Subcutaneous abdominal adipose tissue (tissue), 5 donors: ENCODE results near the gene GAB4.
"Not testable (repeated sequence)": the region's sequence is repeated elsewhere in the genome, so short reads cannot be mapped to it uniquely, and the experiment has no call there.

ENCODE experiments used
- H3K27ac ChIP-seq: one replicate; pipeline ENCODE4 v1.7.0; 2013; ENCODE audit warnings: low read depth, mild to moderate bottlenecking, inconsistent platforms, low read length, moderate library complexity
- H3K27me3 ChIP-seq, 5 donors: one replicate each; pipeline ENCODE4 v1.7.0; 2013; ENCODE audit warnings: low read length in 5 of 5, inconsistent platforms in 1 of 5; ENCODE audit not compliant: control insufficient read depth in 5 of 5, insufficient read depth in 4 of 5
- H3K36me3 ChIP-seq, 5 donors: one replicate each; pipeline ENCODE4 v1.7.0; 2013; ENCODE audit warnings: low read length in 5 of 5; ENCODE audit not compliant: control insufficient read depth in 5 of 5, insufficient read depth in 5 of 5
- H3K4me1 ChIP-seq, 5 donors: one replicate each; pipeline ENCODE4 v1.7.0; 2013; ENCODE audit warnings: low read length in 5 of 5, mild to moderate bottlenecking in 3 of 5, moderate library complexity in 1 of 5; ENCODE audit not compliant: control insufficient read depth in 5 of 5, insufficient read depth in 5 of 5
- H3K4me3 ChIP-seq, 5 donors: one replicate each; pipeline ENCODE4 v1.7.0; 2013; ENCODE audit warnings: low read length in 5 of 5, low read depth in 1 of 5
- H3K9ac ChIP-seq, 5 donors: one replicate each; pipeline ENCODE4 v1.7.0; 2013; ENCODE audit warnings: low read length in 5 of 5, mild to moderate bottlenecking in 4 of 5, moderate library complexity in 3 of 5
- H3K9me3 ChIP-seq, 5 donors: one replicate each; pipeline ENCODE4 v1.7.0; 2013; ENCODE audit warnings: low read length in 5 of 5; ENCODE audit not compliant: control insufficient read depth in 5 of 5
- donor health status: healthy.
- donor health status: healthy.
- donor health status: healthy.
- donor health status: healthy.
- donor health status: healthy.

Gene GAB4

GRCh38 chr22:16917144-16918003 lies 90.6 kb downstream of the GAB4 start:
- Histone ChIP-seq H3K27me3 (peaks cover 0 to 26% (median 4%) of the 10 kb centered on the region in 5 donors), H3K9me3 (no peaks in the 10 kb centered on the region)

GRCh38 chr22:16915701-16916100 lies 92.3 kb downstream of the GAB4 start:
- Histone ChIP-seq H3K27ac (no peak overlapping the region), H3K27me3 (peaks cover 0 to 12% (median 4%) of the 10 kb centered on the region in 5 donors), H3K9me3 (no peaks in the 10 kb centered on the region), H3K4me3 (no peak overlapping the region), H3K36me3 (no peaks in the 10 kb centered on the region), H3K9ac (no peak overlapping the region), H3K4me1 (no peaks in the 10 kb centered on the region)

More at GRCh38 chr22:16917144-16918003, 90.6 kb downstream of the GAB4 start:
- Histone ChIP-seq H3K4me3 (no peak overlapping the region), H3K4me1 (no peaks in the 10 kb centered on the region), H3K9ac (no peak overlapping the region), H3K27ac (no peak overlapping the region), H3K36me3 (no peaks in the 10 kb centered on the region)

- H3K27ac ChIP-seq, H3K9ac ChIP-seq, H3K4me1 ChIP-seq, H3K4me3 ChIP-seq, H3K36me3 ChIP-seq, H3K9me3 ChIP-seq: not testable (repeated sequence)
- peaks cover 0 to 11% (median 4%) of the 10 kb centered on the region in 5 donors for H3K27me3 ChIP-seq
Measured at GRCh38 chr22:16914911-16915310, 93.1 kb downstream of the GAB4 start.

GRCh38 chr22:16914006-16914405 lies 94.0 kb downstream of the GAB4 start:
- peaks cover 0 to 11% (median 4%) of the 10 kb centered on the region in 5 donors for H3K27me3 ChIP-seq
- no peaks in the 10 kb centered on the region for H3K36me3 ChIP-seq
- H3K4me1 ChIP-seq, result no peaks in the 10 kb centered on the region
- H3K9me3 ChIP-seq, result no peaks in the 10 kb centered on the region
- H3K9ac ChIP-seq, result no peak overlapping the region
- H3K4me3 ChIP-seq, result no peak overlapping the region
- no peak overlapping the region for H3K27ac ChIP-seq

- H3K27ac ChIP-seq, result no peak overlapping the region
- no peaks in the 10 kb centered on the region for H3K36me3 ChIP-seq
- no peaks in the 10 kb centered on the region for H3K4me1 ChIP-seq
- H3K9ac ChIP-seq, result no peak overlapping the region
- H3K4me3 ChIP-seq, result no peak overlapping the region
- peaks cover 0 to 9% (median 4%) of the 10 kb centered on the region in 5 donors for H3K27me3 ChIP-seq
- no peaks in the 10 kb centered on the region for H3K9me3 ChIP-seq
Measured at GRCh38 chr22:16912281-16912680, 95.7 kb downstream of the GAB4 start.
